Measurements from ENCODE around the gene ARHGAP29. TPM values are rescaled to one million over a fixed set of nuclear protein-coding genes. Genes with fewer than 3 reads are reported as not detected.
"Not testable (repeated sequence)": the region's sequence is repeated elsewhere in the genome, so short reads cannot be mapped to it uniquely, and the experiment has no call there.

The ARHGAP29 gene
- polyA plus RNA-seq, 1 donor (not counting 4 experiments of a cell fraction or from before 2014, with no cell fraction given): 79.7 TPM

GRCh38 chr1:94154989-94155388 is 82.4 kb downstream of the ARHGAP29 start:
- dilution Hi-C loops (cut with MboI; ENCODE audit: extremely low pct_ligation_motif_present, low sequenced_read_pairs): no loop called here
- Histone ChIP-seq H3K4me2 (ENCODE audit: control insufficient read depth, extremely low read depth, insufficient read depth, low read depth, low read length) (no peak overlapping the region), H3K27me3 (ENCODE audit: control insufficient read depth, extremely low read depth, insufficient read depth, low read length) (no peaks in the 10 kb centered on the region), H3K4me1 (ENCODE audit: control insufficient read depth, extremely low read depth, insufficient read depth, low read length) (no peaks in the 10 kb centered on the region), H3K36me3 (ENCODE audit: control insufficient read depth in 2 of 2, extremely low read depth in 1 of 2, insufficient read depth in 2 of 2, low read length in 2 of 2) (no peaks in the 10 kb centered on the region), H3K4me3 (ENCODE audit: control insufficient read depth in 2 of 3, extremely low read depth in 1 of 3, insufficient read depth in 2 of 3, low read depth in 1 of 3, low read length in 3 of 3) (no peak overlapping the region), H3K9me3 (ENCODE audit: control insufficient read depth, low read depth, low read length) (no peaks in the 10 kb centered on the region), H3K27ac (ENCODE audit: control insufficient read depth, insufficient read depth, low read length) (no peak overlapping the region), H3K79me2 (ENCODE audit: control insufficient read depth, insufficient read depth, low read length) (no peaks in the 10 kb centered on the region), H2AFZ (ENCODE audit: control insufficient read depth, low read length) (no peak overlapping the region), H3K9me1 (ENCODE audit: control insufficient read depth, extremely low read depth, insufficient read depth, low read length) (no peaks in the 10 kb centered on the region), H3K9ac (ENCODE audit: control insufficient read depth, extremely low read depth, insufficient read depth, low read length) (no peak overlapping the region), H4K20me1 (ENCODE audit: control insufficient read depth, extremely low read depth, insufficient read depth, low read length) (no peaks in the 10 kb centered on the region)
- DNase-seq (ENCODE audit: low read depth, low spot score): no peak
- no peak for TF ChIP-seq EZH2 (IDR thresholded peaks at IDR 0.05; ENCODE audit: low read length)
- no peak for TF ChIP-seq CTCF (optimal IDR thresholded peaks at IDR 0.05 in 1 of 3, IDR thresholded peaks at IDR 0.05 in 1 of 3, conservative IDR thresholded peaks at IDR 0.05 in 1 of 3; ENCODE audit: extremely low read depth in 1 of 3, insufficient read depth in 2 of 3, low read length in 3 of 3)
- FAIRE-seq: no peak

- DNase-seq (ENCODE audit: low read depth, low spot score) (no peak), FAIRE-seq (no peak)
- Histone ChIP-seq H4K20me1 (ENCODE audit: control insufficient read depth, extremely low read depth, insufficient read depth, low read length) (no peaks in the 10 kb centered on the region), H3K27me3 (ENCODE audit: control insufficient read depth, extremely low read depth, insufficient read depth, low read length) (no peaks in the 10 kb centered on the region), H3K4me1 (ENCODE audit: control insufficient read depth, extremely low read depth, insufficient read depth, low read length) (no peaks in the 10 kb centered on the region), H3K9ac (ENCODE audit: control insufficient read depth, extremely low read depth, insufficient read depth, low read length) (no peak overlapping the region), H3K27ac (ENCODE audit: control insufficient read depth, insufficient read depth, low read length) (no peak overlapping the region), H3K79me2 (ENCODE audit: control insufficient read depth, insufficient read depth, low read length) (no peaks in the 10 kb centered on the region), H3K36me3 (ENCODE audit: control insufficient read depth in 2 of 2, extremely low read depth in 1 of 2, insufficient read depth in 2 of 2, low read length in 2 of 2) (no peaks in the 10 kb centered on the region), H3K4me2 (ENCODE audit: control insufficient read depth, extremely low read depth, insufficient read depth, low read depth, low read length) (no peak overlapping the region), H3K4me3 (ENCODE audit: control insufficient read depth in 2 of 3, extremely low read depth in 1 of 3, insufficient read depth in 2 of 3, low read depth in 1 of 3, low read length in 3 of 3) (no peak overlapping the region), H2AFZ (ENCODE audit: control insufficient read depth, low read length) (no peak overlapping the region), H3K9me1 (ENCODE audit: control insufficient read depth, extremely low read depth, insufficient read depth, low read length) (no peaks in the 10 kb centered on the region), H3K9me3 (ENCODE audit: control insufficient read depth, low read depth, low read length) (no peaks in the 10 kb centered on the region)
- TF ChIP-seq CTCF (optimal IDR thresholded peaks at IDR 0.05 in 1 of 3, IDR thresholded peaks at IDR 0.05 in 1 of 3, conservative IDR thresholded peaks at IDR 0.05 in 1 of 3; ENCODE audit: extremely low read depth in 1 of 3, insufficient read depth in 2 of 3, low read length in 3 of 3) (no peak), EZH2 (IDR thresholded peaks at IDR 0.05; ENCODE audit: low read length) (no peak)
- dilution Hi-C loops (cut with MboI; ENCODE audit: extremely low pct_ligation_motif_present, low sequenced_read_pairs): no loop called here
These were observed 84.3 kb downstream of the ARHGAP29 start for GRCh38 chr1:94153133-94153532.

GRCh38 chr1:94149166-94149565 is 88.2 kb downstream of the ARHGAP29 start:
- H4K20me1 ChIP-seq (ENCODE audit: control insufficient read depth, extremely low read depth, insufficient read depth, low read length); H3K4me2 ChIP-seq (ENCODE audit: control insufficient read depth, extremely low read depth, insufficient read depth, low read depth, low read length); H3K9me1 ChIP-seq (ENCODE audit: control insufficient read depth, extremely low read depth, insufficient read depth, low read length); H3K79me2 ChIP-seq (ENCODE audit: control insufficient read depth, insufficient read depth, low read length); dilution Hi-C loops (cut with MboI; ENCODE audit: extremely low pct_ligation_motif_present, low sequenced_read_pairs); H3K36me3 ChIP-seq (ENCODE audit: control insufficient read depth in 2 of 2, extremely low read depth in 1 of 2, insufficient read depth in 2 of 2, low read length in 2 of 2); H3K27ac ChIP-seq (ENCODE audit: control insufficient read depth, insufficient read depth, low read length); H3K27me3 ChIP-seq (ENCODE audit: control insufficient read depth, extremely low read depth, insufficient read depth, low read length); DNase-seq (ENCODE audit: low read depth, low spot score); H2AFZ ChIP-seq (ENCODE audit: control insufficient read depth, low read length); H3K9me3 ChIP-seq (ENCODE audit: control insufficient read depth, low read depth, low read length); H3K9ac ChIP-seq (ENCODE audit: control insufficient read depth, extremely low read depth, insufficient read depth, low read length); H3K4me1 ChIP-seq (ENCODE audit: control insufficient read depth, extremely low read depth, insufficient read depth, low read length); FAIRE-seq; H3K4me3 ChIP-seq (ENCODE audit: control insufficient read depth in 2 of 3, extremely low read depth in 1 of 3, insufficient read depth in 2 of 3, low read depth in 1 of 3, low read length in 3 of 3): not testable (repeated sequence)

Data from keratinocyte (primary cell).